Fibroblast of mammary gland (primary cell): Measurements from ENCODE around the gene PDE9A.

Source experiments
- DNase-seq: peaks from one replicate; pipeline ENCODE4 v3.0.0-alpha.2; 2010; ENCODE audit warnings: low read depth
- H3K4me3 ChIP-seq: 2 replicates; pipeline ENCODE4 v1.5.1; 2011; ENCODE audit warnings: low read depth, mild to moderate bottlenecking, low read length, moderate library complexity; ENCODE audit not compliant: control insufficient read depth
- TF ChIP-seq, protein P1 (sequence below): conservative IDR thresholded peaks from 2 replicates; pipeline ENCODE4 v1.5.1; 2011; ENCODE audit warnings: low read depth, low read length, inconsistent platforms; ENCODE audit not compliant: control insufficient read depth, insufficient read depth

PDE9A gene

DNA sequence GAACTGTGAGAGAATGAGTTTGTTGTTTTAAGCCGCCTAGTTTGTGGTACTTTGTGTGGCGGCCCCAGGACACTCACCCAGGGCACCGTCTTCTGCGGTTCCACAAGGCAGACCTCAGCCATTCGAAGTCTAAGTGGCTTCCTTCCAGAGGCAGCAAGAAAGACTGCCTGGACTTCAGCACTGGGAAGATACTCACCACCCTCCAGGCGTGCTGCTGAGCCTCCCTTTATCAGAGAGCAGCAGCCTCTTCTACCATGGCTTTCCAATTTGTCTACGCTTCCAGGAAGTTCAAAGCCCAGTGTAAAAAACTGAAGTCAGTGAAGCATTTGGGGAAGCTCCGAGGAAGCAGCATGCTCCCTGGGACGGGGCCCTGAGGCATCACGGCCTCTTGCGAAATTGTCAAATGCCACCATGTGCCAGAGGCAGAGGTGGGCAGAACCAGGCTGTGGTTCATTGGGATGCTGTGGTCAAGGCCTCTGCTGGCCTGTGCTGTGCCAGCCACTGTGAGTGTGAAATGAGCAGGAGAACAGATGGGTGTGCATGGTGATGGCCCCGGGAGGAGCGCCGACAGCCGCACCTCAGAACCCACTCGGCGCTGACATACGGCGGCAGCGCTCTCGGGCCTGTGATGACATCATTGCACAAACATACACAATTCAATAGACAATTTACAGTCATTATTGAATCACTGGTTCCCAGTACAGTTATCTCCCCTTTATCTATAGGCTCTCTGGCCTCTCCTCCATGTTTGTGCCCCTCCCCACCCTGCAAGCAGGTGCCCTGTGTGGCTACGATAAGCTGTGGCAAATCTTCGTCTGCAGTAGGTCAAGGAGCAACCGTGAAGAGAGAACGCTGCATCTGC lies 110.4 kb downstream of the PDE9A start:
- H3K4me3 ChIP-seq: no peak overlapping the region
- TF ChIP-seq, protein P1, sequence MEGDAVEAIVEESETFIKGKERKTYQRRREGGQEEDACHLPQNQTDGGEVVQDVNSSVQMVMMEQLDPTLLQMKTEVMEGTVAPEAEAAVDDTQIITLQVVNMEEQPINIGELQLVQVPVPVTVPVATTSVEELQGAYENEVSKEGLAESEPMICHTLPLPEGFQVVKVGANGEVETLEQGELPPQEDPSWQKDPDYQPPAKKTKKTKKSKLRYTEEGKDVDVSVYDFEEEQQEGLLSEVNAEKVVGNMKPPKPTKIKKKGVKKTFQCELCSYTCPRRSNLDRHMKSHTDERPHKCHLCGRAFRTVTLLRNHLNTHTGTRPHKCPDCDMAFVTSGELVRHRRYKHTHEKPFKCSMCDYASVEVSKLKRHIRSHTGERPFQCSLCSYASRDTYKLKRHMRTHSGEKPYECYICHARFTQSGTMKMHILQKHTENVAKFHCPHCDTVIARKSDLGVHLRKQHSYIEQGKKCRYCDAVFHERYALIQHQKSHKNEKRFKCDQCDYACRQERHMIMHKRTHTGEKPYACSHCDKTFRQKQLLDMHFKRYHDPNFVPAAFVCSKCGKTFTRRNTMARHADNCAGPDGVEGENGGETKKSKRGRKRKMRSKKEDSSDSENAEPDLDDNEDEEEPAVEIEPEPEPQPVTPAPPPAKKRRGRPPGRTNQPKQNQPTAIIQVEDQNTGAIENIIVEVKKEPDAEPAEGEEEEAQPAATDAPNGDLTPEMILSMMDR: no peak
- no peak for DNase-seq

DNA sequence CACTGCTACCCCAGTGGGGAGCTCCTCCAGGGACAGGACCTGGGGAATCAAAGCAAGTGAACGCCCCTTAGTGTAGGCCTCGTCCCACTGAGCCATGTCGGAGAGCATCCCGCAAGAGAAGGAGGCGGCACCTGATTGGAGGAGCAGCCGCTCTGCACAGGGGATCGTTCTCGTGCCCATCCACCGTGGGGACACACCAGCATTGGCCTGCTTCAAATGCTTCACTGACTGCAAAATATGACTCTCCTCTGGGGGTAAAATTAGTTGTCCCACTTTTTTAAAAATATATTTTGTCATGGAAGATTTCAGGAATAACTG lies 111.0 kb downstream of the PDE9A start:
- H3K4me3 ChIP-seq: no peak overlapping the region
- no peak for DNase-seq
- TF ChIP-seq, protein P1: no peak

DNA sequence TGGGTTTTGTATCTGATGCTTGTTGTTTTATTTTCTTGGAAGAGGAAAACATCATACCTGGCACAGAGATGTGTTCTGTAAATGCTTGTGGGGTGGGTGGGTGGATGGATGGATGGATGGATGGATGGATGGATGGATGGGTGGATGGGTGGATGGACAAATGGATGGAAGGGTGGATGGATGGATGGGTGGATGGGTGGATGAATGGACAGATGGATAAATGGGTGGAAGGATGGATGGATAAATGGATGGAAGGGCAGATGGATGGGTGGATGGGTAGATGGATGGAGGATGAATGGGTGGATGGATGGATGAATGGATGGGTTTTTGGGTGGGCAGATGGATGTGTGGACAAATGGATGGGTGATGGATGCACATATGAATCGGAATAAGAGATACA lies 111.5 kb downstream of the PDE9A start:
- TF ChIP-seq, protein P1: no peak
- DNase-seq: no peak
- H3K4me3 ChIP-seq: no peak overlapping the region

DNA sequence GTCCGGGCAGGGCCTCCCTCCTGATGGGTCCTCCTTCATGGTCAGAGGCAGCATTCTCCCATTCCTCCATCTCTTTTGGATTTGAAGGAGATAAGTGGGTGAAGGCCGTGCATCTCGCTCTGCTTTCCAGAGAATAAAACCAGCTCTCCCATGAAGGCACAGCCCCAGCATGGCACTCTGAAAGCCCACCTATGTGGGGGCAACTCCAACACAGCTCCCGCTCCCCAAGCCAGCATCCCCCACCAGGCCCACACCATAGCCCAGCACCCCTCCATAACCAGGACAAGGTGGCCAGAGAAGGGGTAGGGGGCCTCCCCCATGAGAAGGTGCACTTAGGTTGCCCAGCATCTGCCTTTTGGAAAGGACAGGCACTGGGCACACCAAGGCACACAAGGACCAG lies 112.2 kb downstream of the PDE9A start:
- DNase-seq: no peak
- TF ChIP-seq, protein P1: no peak
- H3K4me3 ChIP-seq: no peak overlapping the region

DNA sequence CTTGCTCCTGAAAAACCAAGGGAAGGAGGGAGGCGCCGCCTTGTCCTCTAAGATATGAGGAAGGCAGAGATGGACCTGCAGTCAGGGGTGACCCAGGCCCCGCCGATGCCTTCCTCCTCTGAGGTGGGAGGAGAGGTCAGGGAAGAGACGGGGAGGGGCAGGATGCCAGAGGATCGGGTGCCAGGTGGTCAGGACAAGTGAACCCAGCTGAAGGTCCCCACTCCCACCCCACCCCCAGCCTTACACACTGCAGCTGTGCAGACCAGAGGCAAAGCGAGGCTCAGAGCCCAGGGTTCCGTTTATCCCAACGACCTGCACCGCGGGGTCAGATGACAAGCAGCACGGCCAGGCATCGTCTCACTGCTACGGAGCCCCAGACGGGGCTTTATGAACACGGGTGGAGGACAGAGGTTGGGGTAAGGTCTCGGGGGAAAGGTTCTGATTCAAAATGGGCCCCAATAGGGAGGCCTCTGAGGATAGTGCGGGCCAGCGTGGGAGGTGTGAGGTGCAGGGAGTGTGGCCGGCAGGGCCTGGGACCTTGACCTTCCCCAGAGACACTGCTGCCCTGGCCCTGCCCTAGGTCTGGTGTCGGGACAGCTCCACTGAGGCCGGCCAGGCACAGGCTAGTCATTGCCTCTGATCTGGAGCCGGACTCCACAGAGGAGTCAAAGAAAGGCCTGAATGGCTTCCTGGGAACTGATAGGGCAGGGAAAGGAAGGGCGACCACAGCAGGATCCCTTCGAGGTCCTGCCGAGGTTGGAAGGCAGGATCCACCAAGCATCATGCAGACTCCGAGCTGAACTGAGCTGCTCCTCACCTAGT lies 113.5 kb downstream of the PDE9A start:
- H3K4me3 ChIP-seq: no peak overlapping the region
- DNase-seq: no peak
- TF ChIP-seq, protein P1: no peak

DNA sequence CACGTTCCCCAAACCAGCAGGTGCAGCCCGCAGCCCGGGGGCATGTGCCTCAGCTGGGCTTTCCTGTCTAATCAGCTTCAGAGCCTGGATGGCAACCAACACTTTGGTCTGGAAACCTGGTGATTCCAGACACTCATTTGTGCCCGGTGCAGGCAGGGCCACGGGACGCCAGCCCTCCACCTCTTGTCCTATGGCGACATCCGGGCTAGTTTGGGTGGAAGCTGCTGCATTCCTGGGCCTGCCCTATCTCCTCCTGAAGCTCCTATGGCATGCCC lies 114.1 kb downstream of the PDE9A start:
- no peak for DNase-seq
- H3K4me3 ChIP-seq: no peak overlapping the region
- TF ChIP-seq, protein P1: no peak
